Panc1 (cell line): ENCODE data around the gene NUDT13. TPM values are rescaled to one million over a fixed set of nuclear protein-coding genes. Genes with fewer than 3 reads are reported as not detected.

Experiments
- ATAC-seq: fragments of 200-7000 bp; cut with Tn5 transposase; 2 replicates; pipeline ENCODE4 v1.9.1; 2020; ENCODE audit warnings: mild to moderate bottlenecking, moderate library complexity
- BruUV-seq: library from RNA; stranded (reverse); fragments of 400-500 nt; replicated peaks from 2 replicates; lab custom pipeline; 2021; lab: Mats Ljungman, UMichigan
- CTCF ChIA-PET: fragments of 300-600 bp; sonication (Branson Sonifier 250); formaldehyde crosslinking; loops from one replicate; lab custom pipeline; 2022; ENCODE audit warnings: antibody characterized with exemption; lab: Charles Lee
- POLR2A ChIA-PET: fragments of 300-600 bp; sonication (Branson Sonifier 250); formaldehyde crosslinking; loops from one replicate; lab custom pipeline; 2022; ENCODE audit warnings: antibody characterized with exemption; lab: Charles Lee
- DNase-seq: peaks from one replicate; pipeline ENCODE4 v3.0.0-alpha.2; 2010; ENCODE audit warnings: low read depth, low spot score
- H3K27ac ChIP-seq: 2 replicates; pipeline ENCODE4 v1.5.1; 2011; ENCODE audit warnings: mild to moderate bottlenecking, low read length, inconsistent platforms
- H3K27me3 ChIP-seq: fragments of 200-500 bp; sonication (Bioruptor generic); 2 replicates; pipeline ENCODE4 v1.6.0; 2014; ENCODE audit warnings: low read length, inconsistent platforms; ENCODE audit not compliant: control insufficient read depth, insufficient read depth
- H3K36me3 ChIP-seq: fragments of 200-500 bp; sonication (Bioruptor generic); 2 replicates; pipeline ENCODE4 v1.5.1; 2014; ENCODE audit warnings: inconsistent platforms, mild to moderate bottlenecking, low read length, moderate library complexity; ENCODE audit not compliant: control insufficient read depth, insufficient read depth
- H3K4me1 ChIP-seq: 2 replicates; pipeline ENCODE4 v1.5.1; 2011; ENCODE audit warnings: inconsistent platforms, mild to moderate bottlenecking, low read length, moderate library complexity; ENCODE audit not compliant: control insufficient read depth, insufficient read depth
- H3K4me3 ChIP-seq, 2 experiments: 2 replicates each; pipeline ENCODE4 v1.5.1; 2011 to 2012; ENCODE audit warnings: low read depth in 2 of 2, low read length in 2 of 2, mild to moderate bottlenecking in 2 of 2, inconsistent platforms in 1 of 2, moderate library complexity in 1 of 2
- H3K9me3 ChIP-seq: fragments of 200-500 bp; sonication (Bioruptor generic); 2 replicates; pipeline ENCODE4 v1.5.1; 2014; ENCODE audit warnings: low read depth, mild to moderate bottlenecking, inconsistent platforms, low read length, moderate library complexity; ENCODE audit not compliant: control insufficient read depth, insufficient read depth
- CTCF ChIP-seq: fragments of 450-650 bp; IDR thresholded peaks from 2 replicates; pipeline ENCODE4 v1.5.1; 2017; ENCODE audit warnings: mild to moderate bottlenecking
- POLR2AphosphoS5 ChIP-seq: IDR thresholded peaks from 2 replicates; pipeline ENCODE4 v1.6.1; 2012; ENCODE audit warnings: mild to moderate bottlenecking, low read depth, low read length, moderate library complexity
- SIN3A ChIP-seq: IDR thresholded peaks from 2 replicates; pipeline ENCODE4 v1.6.1; 2012; ENCODE audit warnings: low read depth, mild to moderate bottlenecking, low read length, moderate library complexity, borderline replicate concordance; ENCODE audit not compliant: insufficient read depth
- TCF7L2 ChIP-seq: IDR thresholded peaks from 2 replicates; pipeline ENCODE4 v1.6.1; 2011; ENCODE audit warnings: mild to moderate bottlenecking, low read depth, low read length, inconsistent platforms
- in situ Hi-C: cut with HindIII; loops from 2 replicates; pipeline ENCODE4 v1.10.0; 2016; ENCODE audit warnings: low sequenced_read_pairs, low pct_unique_long_range_greater_than_20kb
- intact Hi-C: fragments of 100-400 bp; cut with micrococcal nuclease; formaldehyde crosslinking; loops from one replicate; pipeline ENCODE4 v1.10.0; 2022; ENCODE audit not compliant: unreplicated experiment
- total RNA-seq: library from RNA; stranded (reverse); gene quantifications from one replicate; pipeline ENCODE4 v1.2.1, GENCODE V29; 2021; ENCODE audit not compliant: unreplicated experiment
- TF ChIP-seq, protein P1 (sequence below), 2 experiments: IDR thresholded peaks; 2 replicates each; pipeline ENCODE4 v1.6.1; 2011 to 2012; ENCODE audit warnings: low read depth in 2 of 2, control low read depth in 1 of 2, low read length in 1 of 2, mild to moderate bottlenecking in 1 of 2, moderate library complexity in 1 of 2; ENCODE audit not compliant: insufficient read depth in 1 of 2

Gene NUDT13
- total RNA-seq, 1 experiment from 2014 or later, result 6.1 TPM

DNA sequence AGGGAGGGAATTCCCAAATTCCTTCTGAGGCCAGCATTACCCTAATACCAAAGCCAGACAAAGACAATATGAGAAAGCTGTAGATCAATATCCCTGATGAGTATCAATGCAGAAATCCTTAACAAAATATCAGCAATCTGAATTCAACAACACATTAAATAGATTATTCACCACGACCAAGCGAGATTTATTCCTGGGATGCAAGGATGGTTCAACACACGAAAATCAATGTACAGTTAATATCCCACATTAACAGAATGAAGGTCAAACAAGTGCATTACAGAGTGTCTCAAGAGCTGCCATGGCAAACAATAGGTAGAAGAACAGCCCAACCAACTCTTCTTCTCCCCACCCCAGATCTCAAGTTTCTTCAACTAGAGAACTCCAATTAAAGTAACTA, 51.4 kb downstream of the NUDT13 start:
- intact Hi-C loops, result no loop called here
- ATAC-seq, result no peak
- no peaks in the 10 kb centered on the region for H3K9me3 ChIP-seq
- no peak overlapping the region for H3K27ac ChIP-seq
- in situ Hi-C loops, result no loop called here
- peaks cover 14% of the 10 kb centered on the region for H3K36me3 ChIP-seq
- DNase-seq, result no peak
- TF ChIP-seq SIN3A, result no peak
- no peak for TF ChIP-seq CTCF
- TF ChIP-seq, protein P1, sequence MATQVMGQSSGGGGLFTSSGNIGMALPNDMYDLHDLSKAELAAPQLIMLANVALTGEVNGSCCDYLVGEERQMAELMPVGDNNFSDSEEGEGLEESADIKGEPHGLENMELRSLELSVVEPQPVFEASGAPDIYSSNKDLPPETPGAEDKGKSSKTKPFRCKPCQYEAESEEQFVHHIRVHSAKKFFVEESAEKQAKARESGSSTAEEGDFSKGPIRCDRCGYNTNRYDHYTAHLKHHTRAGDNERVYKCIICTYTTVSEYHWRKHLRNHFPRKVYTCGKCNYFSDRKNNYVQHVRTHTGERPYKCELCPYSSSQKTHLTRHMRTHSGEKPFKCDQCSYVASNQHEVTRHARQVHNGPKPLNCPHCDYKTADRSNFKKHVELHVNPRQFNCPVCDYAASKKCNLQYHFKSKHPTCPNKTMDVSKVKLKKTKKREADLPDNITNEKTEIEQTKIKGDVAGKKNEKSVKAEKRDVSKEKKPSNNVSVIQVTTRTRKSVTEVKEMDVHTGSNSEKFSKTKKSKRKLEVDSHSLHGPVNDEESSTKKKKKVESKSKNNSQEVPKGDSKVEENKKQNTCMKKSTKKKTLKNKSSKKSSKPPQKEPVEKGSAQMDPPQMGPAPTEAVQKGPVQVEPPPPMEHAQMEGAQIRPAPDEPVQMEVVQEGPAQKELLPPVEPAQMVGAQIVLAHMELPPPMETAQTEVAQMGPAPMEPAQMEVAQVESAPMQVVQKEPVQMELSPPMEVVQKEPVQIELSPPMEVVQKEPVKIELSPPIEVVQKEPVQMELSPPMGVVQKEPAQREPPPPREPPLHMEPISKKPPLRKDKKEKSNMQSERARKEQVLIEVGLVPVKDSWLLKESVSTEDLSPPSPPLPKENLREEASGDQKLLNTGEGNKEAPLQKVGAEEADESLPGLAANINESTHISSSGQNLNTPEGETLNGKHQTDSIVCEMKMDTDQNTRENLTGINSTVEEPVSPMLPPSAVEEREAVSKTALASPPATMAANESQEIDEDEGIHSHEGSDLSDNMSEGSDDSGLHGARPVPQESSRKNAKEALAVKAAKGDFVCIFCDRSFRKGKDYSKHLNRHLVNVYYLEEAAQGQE (IDR thresholded peaks at IDR 0.05; ENCODE audit: insufficient read depth in 1 of 2, low read depth in 2 of 2, low read length in 1 of 2), result no peak
- no peak for TF ChIP-seq TCF7L2
- TF ChIP-seq POLR2AphosphoS5, result no peak
- H3K27me3 ChIP-seq, result no peaks in the 10 kb centered on the region
- ChIA-PET CTCF (no interaction called here), POLR2A (no interaction called here)
- BruUV-seq, result no TSS peak
- 0 out of 2 replicates have a peak, but pooled peaks cover 4% of the 10 kb centered on the region for H3K4me1 ChIP-seq
- H3K4me3 ChIP-seq, result no peak overlapping the region

DNA sequence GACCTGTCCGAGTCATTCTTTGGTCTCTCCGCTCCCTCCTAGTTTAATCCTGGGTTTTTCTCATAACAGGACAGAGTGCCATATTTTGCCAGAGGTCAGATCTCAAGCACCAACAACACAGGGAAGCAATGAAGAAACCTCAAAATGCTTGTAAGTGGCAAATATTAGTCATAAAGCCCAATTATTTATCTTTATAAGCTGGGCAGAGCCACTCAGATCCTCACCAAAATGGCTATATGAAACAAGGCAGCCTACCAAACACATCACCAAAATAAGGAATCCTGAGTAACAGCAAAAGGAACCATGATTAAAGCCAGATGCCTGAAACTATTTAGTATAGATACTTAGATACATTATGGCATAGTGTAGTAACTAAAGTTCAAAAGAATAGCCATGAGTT, 52.8 kb downstream of the NUDT13 start:
- H3K27ac ChIP-seq, result no peak overlapping the region
- H3K4me3 ChIP-seq, result no peak overlapping the region
- no TSS peak for BruUV-seq
- intact Hi-C loops, result no loop called here
- ATAC-seq (no peak), DNase-seq (no peak)
- no peak for TF ChIP-seq POLR2AphosphoS5
- TF ChIP-seq TCF7L2, result no peak
- TF ChIP-seq CTCF, result no peak
- TF ChIP-seq, protein P1 (IDR thresholded peaks at IDR 0.05; ENCODE audit: insufficient read depth in 1 of 2, low read depth in 2 of 2, low read length in 1 of 2), result no peak
- TF ChIP-seq SIN3A, result no peak
- ChIA-PET POLR2A (no interaction called here), CTCF (no interaction called here)
- no peaks in the 10 kb centered on the region for H3K27me3 ChIP-seq
- in situ Hi-C loops, result no loop called here
- H3K9me3 ChIP-seq, result no peaks in the 10 kb centered on the region
- H3K4me1 ChIP-seq, result 0 out of 2 replicates have a peak, but pooled peaks cover 4% of the 10 kb centered on the region
- peaks cover 14% of the 10 kb centered on the region for H3K36me3 ChIP-seq
